HG02642 (cell line): ENCODE results near the gene PTPN3.
A peak's percentile ranks its signal among the peaks of the same experiment; 100 is the strongest.
"Not testable (repeated sequence)": the region's sequence is repeated elsewhere in the genome, so short reads cannot be mapped to it uniquely, and the experiment has no call there.

ENCODE experiments used
- ATAC-seq: cut with Tn5 transposase; IDR thresholded peaks from one replicate; pipeline ENCODE4 v1.9.1; 2021; ENCODE audit warnings: mild to moderate bottlenecking; ENCODE audit not compliant: unreplicated experiment, poor library complexity

PTPN3 gene, protein sequence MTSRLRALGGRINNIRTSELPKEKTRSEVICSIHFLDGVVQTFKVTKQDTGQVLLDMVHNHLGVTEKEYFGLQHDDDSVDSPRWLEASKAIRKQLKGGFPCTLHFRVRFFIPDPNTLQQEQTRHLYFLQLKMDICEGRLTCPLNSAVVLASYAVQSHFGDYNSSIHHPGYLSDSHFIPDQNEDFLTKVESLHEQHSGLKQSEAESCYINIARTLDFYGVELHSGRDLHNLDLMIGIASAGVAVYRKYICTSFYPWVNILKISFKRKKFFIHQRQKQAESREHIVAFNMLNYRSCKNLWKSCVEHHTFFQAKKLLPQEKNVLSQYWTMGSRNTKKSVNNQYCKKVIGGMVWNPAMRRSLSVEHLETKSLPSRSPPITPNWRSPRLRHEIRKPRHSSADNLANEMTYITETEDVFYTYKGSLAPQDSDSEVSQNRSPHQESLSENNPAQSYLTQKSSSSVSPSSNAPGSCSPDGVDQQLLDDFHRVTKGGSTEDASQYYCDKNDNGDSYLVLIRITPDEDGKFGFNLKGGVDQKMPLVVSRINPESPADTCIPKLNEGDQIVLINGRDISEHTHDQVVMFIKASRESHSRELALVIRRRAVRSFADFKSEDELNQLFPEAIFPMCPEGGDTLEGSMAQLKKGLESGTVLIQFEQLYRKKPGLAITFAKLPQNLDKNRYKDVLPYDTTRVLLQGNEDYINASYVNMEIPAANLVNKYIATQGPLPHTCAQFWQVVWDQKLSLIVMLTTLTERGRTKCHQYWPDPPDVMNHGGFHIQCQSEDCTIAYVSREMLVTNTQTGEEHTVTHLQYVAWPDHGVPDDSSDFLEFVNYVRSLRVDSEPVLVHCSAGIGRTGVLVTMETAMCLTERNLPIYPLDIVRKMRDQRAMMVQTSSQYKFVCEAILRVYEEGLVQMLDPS

DNA sequence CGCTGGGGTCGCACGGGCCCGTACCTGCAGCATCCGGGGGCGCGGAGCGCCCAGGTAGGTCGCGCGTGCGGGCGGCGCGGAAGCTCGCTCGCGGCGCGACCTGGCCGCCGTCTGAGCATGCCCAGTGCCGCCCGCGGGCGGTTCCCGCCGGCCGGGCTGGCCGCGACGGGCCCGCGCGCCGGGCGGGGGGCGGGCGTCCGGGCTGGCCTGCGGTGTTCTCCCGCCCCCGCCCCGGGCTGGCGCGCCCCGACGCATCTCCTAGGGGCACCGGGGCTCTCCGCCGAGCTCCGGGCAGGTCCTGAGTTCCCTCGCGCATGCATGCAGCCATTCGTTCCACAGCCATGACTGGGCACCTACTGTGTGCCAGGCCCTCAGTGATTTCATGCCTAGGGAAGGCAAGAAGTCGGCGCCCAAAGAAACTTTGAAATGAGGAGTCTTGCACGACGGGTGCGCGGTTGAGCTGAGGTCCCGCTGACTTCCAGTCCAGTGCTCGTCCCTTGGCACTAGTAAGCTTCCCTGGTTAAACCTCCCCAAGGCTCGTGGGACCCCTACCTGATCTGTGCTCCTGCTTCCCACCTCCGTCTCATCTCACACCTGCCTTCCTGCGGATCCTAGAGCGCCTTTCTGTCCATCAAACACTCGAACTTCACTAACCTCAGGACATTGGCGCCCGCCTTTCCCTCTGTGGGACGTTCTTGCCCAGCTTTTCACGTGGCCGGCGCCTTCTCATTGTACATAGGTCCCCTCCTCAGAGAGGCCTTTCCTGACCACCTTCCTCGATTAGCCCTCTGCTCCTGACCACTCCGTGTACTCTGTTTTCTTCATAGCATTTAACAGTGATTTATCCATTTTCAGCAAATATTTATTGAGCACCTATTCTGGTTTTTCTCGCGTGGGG, at the start of gene PTPN3:
TSS of gene PTPN3 (minus strand) at position 113 of the 898 bp plus-strand sequence. CDS start 34,873 bp downstream, outside the sequence.
- ATAC-seq: no peak

DNA sequence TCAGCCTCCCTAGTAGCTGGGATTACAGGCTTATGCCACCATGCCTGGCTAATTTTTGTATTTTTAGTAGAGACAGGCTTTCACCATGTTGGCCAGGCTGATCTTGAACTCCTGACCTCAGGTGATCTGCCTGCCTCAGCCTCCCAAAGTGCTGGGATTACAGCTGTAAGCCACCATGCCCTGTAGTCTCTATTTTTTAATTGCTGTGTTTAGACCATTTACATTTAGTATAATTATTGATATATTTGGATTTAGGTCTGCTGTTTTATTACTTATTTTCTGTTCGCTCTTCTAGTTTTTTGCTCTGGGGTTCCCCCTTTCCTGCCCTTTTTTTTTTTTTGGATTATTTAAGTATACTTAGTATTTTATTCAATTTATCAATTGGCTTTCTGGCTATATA, 46.8 kb upstream of the PTPN3 start:
- ATAC-seq: not testable (repeated sequence)

DNA sequence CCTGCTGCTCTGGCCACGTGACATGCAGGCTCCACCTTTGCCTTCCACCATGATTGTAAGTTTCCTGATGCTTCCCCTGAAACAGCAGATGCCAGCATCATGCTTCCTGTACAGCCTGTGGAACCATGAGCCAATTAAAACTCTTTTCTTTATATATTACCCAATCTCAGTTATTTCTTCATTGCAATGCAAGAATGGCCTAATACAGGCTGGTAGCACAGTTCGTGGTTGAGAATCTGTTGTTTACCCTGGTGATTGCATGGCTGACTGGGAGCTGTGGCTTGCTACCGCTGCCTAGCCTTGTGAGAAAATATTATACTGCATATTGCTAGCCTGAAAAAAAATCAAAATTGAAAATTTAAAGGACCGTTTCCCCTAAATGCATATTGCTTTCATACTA, 44.8 kb upstream of the PTPN3 start:
- ATAC-seq: no peak

DNA sequence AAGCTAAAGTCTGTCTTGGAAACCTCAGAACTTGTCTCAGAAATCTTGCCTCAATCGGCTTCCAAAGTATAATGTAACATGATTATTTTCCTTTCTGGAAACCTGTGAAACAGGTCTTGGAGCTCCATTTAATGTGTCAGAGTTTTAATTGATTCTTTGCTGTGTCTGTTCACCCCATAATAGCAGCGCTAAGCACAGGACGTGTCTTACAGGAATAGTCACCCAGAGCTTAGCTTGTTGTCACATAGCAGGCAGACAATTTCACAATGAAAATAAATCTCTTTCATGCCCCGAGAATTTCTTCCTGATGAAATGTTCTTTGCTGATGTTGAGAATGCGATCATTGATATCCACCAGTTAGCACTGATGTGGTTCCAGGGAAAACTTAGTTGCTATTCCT, 40.2 kb upstream of the PTPN3 start:
- ATAC-seq: no peak

DNA sequence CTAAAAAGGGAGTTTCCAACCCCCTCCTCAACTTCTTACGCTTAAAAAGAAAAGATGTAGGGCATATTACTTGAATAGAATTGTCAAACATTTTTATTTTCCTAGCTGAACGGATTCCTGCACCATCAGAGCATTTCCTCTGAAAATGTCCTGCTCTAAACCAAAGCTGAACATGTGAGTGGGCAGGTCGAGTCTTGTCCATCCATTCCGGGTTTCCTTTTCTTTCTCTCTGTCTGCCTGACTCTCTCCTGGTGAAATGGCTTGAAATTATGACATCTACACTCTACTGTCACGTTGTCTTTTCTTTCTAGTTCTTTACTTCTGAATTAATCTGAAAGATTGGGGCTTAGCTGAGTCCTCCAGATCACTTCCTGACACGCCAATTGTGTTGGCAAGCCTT, 39.2 kb upstream of the PTPN3 start:
- ATAC-seq: no peak

DNA sequence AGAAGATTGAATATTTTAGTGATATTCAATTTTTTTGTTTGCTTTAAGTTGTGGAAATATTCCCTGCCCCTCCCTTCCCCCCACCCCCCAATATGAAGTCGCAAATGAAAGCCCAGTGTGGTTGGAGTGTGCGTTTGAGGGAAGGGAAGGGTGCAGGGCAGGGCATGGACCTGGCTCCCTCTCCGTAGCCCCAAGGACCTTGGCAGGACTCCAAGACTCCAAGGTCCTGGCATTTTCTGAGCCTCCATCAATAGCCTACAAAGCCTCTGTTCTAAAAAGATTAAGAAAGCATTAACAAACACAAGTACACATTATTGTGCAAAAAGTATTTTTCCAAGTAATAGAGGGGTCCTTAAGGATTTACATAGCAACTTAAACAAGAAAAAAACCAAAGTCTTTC, 38.8 kb upstream of the PTPN3 start:
- no peak for ATAC-seq

DNA sequence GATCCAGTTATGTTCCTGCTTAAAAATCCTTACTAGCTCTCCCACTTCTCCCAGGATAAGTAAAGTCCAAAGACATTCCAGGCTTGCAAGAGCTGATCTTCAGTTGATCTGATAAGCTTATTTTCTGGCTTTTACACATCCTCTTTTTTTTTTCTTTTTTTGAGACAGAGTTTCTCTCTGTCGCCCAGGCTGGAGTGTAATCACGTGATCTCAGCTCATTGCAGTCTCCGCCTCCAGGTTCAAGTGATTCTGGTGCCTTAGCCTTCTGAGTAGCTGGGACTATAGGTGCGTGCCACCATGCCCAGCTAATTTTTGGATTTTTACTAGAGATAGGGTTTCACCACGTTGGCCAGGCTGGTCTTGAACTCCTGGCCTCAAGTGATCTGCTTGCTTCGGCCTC, 37.3 kb upstream of the PTPN3 start:
- no peak for ATAC-seq

DNA sequence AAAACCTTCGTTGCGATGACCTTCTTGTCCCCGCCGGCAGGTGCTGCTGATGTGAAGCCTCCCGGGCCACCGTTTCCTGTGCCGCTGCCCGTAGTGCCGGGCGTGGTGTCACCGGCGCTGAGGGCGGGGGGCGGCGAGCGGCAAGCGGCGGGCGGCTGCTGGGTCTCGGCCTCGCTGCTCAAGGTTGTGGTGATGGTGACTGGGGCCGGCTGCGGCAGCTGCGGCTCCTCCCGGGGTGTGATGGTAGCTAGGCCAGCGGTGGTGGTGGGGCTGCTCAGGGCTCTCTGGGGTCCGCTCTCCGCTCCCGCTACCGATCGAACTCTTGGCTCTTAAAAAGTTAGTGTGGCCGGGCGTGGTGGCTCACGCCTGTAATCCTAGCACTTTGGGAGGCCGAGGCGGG, 36.0 kb upstream of the PTPN3 start:
- no peak for ATAC-seq

DNA sequence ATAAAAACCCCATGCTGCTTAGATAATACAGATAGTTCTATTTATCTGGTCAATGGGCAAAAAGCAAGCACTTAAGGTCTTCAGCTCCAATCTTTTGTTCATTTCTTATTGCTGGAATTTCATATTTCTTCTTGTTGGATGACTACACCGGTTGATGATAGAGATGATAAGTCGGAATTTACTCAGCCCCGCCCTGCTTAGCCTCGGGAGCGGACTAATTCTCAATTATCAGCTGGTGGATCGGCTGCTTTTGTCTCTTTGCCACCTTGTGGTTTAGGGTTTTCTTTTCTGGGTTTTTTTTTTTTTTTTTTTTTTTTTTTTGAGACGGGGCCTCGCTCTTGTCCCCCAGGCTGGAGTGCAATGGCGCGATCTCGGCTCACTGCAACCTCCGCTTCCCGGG, 34.5 kb upstream of the PTPN3 start:
- not testable (repeated sequence) for ATAC-seq

DNA sequence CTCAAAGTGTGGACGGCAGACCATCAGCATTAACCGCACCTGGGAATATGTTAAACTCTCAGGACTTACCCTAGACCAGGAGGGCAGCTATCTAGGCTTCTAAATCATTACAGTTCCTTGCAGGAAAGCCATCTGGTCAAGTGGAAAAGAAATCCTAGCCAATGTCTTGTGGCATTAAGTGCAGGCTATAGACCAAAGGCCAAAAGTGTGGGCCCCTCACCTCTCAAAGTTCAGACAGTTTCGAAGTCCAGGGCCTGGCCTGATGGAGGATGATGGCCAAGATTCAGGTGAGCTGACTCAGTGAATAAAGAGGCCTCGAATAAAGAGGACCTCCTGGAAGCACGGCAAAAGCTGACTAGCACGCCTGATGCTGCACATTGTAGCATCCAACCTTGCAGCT, 24.0 kb upstream of the PTPN3 start:
- ATAC-seq: no peak

DNA sequence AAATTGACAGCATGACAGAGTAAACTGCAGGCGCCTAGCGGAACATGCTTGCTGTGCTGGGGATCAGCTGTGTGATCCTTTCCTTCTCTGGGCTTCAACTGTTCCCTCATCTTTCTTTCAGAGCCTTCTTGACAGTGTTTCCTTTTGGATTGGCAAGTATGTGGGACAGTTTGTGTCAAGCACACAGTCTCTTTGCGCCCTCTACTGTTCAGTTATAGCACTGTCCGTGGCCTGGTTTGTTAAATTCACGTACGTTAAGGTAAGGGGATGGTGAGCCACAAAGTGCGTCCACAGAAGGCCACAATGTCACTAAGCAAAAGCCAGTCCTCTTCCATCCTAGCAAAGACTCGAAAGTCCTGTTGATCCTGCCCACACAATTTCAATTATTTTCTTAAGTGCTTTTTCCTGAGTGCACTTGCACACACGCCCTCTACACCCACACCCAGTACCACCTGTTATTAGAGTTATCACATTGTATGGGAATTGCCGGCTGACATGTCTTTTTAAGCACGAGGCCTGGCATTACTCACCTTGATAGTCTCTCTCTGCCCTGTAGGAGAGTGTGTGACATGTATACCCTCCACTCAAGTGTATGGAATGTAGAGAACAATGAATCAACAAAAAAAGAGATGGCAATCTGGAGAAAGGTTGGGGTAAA, 22.5 kb upstream of the PTPN3 start:
- ATAC-seq: peak; percentile 85

DNA sequence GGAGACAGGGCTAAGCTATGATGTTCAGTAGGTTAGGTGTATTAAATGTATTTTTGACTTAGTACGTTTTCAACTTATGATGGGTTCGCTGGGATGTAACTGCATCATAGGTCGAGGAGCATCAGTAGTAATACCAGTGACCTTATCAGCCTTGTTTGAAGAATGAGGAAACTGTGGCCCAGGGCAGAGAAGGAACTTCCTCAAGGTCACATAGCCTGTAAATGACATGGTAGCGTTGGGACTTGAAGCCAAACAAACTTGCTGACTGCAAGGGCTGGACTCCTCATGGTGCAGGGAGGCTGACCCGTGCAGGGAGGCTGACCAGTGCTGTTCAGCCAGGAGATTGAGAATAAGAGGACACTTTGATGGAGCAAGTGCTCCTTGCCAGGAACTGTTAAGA, 21.3 kb upstream of the PTPN3 start:
- no peak for ATAC-seq

DNA sequence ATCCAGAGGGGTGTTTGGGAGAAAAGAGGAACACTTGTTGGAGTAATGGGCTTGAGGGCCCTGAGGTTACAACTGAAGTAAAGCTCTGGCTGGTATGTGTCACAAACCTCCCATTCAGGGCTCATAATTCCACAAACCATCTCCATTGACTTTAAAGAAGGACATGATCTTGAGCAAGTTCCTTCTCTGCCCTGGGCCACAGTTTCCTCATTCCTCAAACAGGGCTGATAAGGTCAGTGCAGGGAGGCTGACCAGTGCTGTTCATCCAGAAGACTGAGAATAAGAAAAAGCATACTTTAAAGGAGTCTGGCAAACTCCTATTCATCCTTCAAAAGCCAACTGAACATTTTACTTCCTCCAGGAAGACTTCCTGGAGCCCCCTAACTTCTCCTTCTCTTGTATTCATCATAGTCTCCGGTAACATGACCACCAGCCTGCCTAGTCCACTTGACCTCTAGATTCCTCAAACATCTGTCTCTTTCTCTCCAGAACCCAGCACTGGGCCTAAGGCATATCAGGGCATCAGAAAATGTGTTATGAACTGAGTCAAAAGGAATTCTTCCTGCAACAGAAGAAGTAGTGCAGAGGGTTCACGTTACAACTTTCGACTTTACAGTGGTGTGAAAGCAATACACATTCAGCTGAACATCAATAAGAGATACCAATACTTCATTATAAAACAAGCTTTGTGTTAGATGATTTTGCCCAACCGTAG, 20.7 kb upstream of the PTPN3 start:
- no peak for ATAC-seq

DNA sequence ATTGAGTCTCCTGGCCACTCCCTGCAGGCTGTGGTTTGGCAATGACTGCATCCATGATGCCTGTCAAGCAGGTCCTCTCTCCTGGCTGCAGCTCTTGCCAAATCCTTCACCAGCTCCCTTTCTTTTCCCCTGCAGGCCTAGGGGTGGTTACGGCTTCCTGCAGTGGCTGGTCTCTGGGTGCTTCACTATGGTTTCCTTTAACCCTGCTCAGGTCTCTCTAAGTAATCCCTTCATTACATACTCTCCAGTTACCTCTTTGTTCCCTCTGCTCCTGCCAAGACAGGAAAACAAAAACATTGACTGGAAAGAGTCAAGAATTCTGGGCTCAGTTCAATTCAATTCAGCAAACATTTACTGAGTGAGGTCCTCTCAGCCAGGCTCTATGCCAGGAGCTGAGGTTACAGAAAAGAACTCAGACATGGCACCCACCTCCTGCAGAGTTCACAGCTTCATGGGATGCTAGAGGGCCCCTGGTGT, 19.8 kb upstream of the PTPN3 start:
- ATAC-seq: no peak

DNA sequence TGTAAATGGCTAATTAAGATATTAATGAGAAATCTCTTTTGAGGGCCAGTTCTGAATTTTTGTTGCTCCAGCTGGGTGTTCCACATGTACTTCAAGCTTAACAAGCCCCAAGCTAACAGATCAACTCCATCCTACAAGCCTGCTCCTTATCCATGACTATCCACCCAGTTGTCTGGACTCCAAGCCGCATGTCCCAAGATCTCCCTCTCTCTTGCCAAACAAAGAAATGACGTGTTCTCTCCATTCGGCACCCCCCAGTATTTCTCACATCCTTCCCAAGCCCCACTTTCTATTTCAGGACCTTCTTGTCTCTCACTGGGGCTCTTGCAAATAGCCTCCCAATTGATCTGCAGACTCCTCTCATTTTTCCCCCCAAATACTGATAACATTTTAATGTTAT, 15.8 kb upstream of the PTPN3 start:
- ATAC-seq: no peak

DNA sequence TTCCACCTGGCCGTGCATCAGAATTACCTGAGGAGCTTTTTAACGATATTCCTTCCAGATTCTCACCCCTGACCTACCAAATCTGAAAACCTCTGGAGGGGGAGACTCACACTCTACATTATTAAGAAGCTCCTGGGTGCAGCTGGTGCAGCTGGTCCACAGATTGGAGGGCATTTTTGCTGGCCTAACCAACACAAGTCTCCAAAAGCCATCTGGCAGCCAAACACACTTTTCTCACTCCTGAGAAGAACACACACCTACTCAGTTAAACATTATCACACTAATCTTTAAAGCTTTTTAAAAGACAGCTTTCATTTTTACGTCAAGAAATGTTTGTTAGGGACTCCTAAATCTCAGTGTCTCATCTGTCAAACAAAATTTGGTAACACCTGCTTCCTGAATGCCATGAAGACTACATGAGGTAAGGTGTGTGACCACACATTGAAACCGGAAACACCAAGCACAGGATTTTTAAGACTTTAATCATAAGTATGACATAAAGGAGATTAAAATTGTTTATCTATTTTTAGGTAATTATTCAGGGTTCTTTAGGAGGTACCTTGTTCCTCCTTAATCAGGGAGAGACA, 14.2 kb upstream of the PTPN3 start:
- no peak for ATAC-seq

DNA sequence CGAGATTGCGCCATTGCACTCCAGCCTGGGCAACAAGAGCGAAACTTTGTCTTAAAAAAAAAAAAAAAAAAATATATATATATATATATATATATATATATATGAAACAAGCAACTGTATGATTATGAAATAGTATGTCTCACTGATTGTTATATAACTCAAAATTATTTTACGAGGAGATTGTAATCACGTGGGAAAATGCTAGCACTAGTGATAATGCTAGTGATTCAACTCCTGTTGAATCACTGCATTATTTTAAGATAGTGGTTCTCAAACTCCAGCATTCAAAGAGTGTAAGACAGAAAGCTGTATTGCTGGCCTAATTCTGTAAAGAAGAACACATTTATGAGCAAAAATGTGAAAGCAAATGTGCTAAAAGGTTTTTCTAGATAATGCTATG, 12.4 kb upstream of the PTPN3 start:
- ATAC-seq: no peak

DNA sequence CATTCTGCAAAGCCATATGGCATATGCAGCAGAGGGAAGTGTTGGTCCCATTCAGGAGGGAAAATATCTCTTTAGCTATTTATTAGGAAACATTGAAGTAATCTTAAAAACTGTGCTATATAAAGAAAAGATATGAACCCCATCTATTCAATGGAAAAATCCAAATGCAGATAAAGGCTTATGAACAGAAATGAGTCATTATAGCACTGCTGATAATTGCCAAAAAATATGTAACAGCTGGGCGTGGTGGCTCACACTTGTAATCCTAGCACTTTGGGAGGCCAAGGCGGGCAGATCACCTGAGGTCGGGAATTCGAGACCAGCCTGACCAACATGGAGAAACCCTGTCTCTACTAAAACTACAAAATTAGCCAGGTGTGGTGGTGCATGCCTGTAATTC, 11.9 kb upstream of the PTPN3 start:
- ATAC-seq: not testable (repeated sequence)

DNA sequence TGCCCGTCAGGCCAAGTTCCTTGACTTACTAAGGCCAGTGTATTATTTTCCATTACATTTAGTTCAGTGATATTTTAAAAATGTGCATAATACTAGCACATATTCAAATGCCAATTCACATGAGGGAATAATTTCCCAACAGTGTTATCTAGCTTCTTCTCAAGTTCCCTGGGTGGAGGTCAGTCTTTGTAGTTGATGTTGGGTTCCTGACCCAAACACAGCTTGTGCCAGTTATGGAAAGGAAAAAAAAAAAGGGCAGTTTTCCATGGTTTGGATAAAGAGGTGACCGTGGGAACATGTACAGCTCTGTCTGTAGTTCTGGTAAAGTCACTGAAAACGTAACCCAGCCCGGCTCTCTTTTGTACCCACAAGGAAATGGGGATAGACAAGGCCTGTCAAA, 11.5 kb upstream of the PTPN3 start:
- no peak for ATAC-seq
